ENCODE results near the gene CCDC91. TPM values are rescaled to one million over a fixed set of nuclear protein-coding genes. Genes with fewer than 3 reads are reported as not detected.

CCDC91 gene
- total and polyA plus RNA-seq, 2 of the 4 experiments (the other 2 are of a cell fraction): 8.6 to 14.7 TPM

DNA sequence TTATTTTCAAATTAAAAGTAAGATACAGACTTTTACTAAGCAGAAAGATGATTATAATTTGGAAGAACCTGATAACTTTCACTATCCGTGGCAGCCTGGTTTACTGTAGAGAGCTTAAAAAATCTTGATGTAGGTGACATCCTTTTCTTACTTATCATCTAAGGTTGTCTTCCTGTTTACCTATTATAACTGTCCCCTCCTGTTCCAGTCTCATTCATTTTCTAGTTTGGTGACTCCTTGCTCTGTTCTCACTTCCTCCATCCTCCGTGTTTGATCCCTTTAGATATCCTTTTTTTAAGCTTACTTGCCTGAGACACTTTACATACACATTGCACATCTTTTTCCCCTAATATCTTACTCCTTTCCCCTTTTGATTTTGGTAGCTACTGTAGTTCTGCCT, 27.5 kb downstream of the CCDC91 start:
- in situ Hi-C loops (cut with MboI; ENCODE audit: low sequenced_read_pairs): no loop called here
- ChIA-PET CTCF (no interaction called here), POLR2A (ENCODE audit: unreplicated experiment) (interaction anchor here (0.6 kb wide), 1 partner anchor 432 kb away, joined by 3 read pairs; no protein-coding TSS in a partner anchor)
- H3K9me3 ChIP-seq (ENCODE audit: control insufficient read depth, insufficient read depth, low read length): 0 out of 2 replicates have a peak, but pooled peaks cover 1% of the 10 kb centered on the region
- H3K14ac ChIP-seq (replicated peaks; ENCODE audit: low read depth, low read length): no peak overlapping the region
- H2BK15ac ChIP-seq (ENCODE audit: low read depth, low read length): no peak overlapping the region
- no peaks in the 10 kb centered on the region for H4K20me1 ChIP-seq (ENCODE audit: insufficient read depth, low read length)
- H3K27ac ChIP-seq (ENCODE audit: insufficient read depth, low read length): no peak overlapping the region
- no peak overlapping the region for H3K23ac ChIP-seq (ENCODE audit: low read depth, low read length)
- H3K27me3 ChIP-seq (ENCODE audit: control insufficient read depth, insufficient read depth, low read length): no peaks in the 10 kb centered on the region
- no peak overlapping the region for H2BK120ac ChIP-seq (ENCODE audit: low read depth, low read length)
- no peak overlapping the region for H2AK5ac ChIP-seq (ENCODE audit: low read depth, low read length)
- no peaks in the 10 kb centered on the region for H3K4me1 ChIP-seq (ENCODE audit: control insufficient read depth, insufficient read depth, low read length)
- no peak overlapping the region for H2BK20ac ChIP-seq (ENCODE audit: low read depth, low read length)
- H2AK9ac ChIP-seq (replicated peaks; ENCODE audit: low read depth, low read length, poor library complexity): no peak overlapping the region
- ATAC-seq (ENCODE audit: low read depth): no peak
- H3K56ac ChIP-seq (ENCODE audit: extremely low read depth, insufficient read depth, low read length): no peak overlapping the region
- intact Hi-C loops (cut with micrococcal nuclease): no loop called here
- no peak overlapping the region for H3K18ac ChIP-seq (ENCODE audit: low read depth, low read length)
- H2AFZ ChIP-seq (replicated peaks; ENCODE audit: low read length, poor library complexity): no peak overlapping the region
- DNase-seq: no peak
- no peaks in the 10 kb centered on the region for H3K36me3 ChIP-seq (ENCODE audit: control insufficient read depth, insufficient read depth, low read length)
- H4K5ac ChIP-seq (ENCODE audit: low read depth, low read length): no peak overlapping the region
- H3K4me2 ChIP-seq (ENCODE audit: low read depth, low read length): no peak overlapping the region
- no peak overlapping the region for H2BK5ac ChIP-seq (ENCODE audit: low read depth, low read length, poor library complexity, severe bottlenecking)
- no peak overlapping the region for H4K8ac ChIP-seq (ENCODE audit: low read depth in 2 of 2, low read length in 2 of 2)
- WGBS, 2 experiments (ENCODE audit: extremely low coverage in 2 of 2, insufficient read length in 1 of 2): no CpG with 5 or more reads among the region's 2 CpGs
- no peak overlapping the region for H3K4ac ChIP-seq (ENCODE audit: low read depth, low read length)
- dilution Hi-C loops (cut with HindIII; ENCODE audit: low sequenced_read_pairs, unreplicated experiment): no loop called here
- H3K79me1 ChIP-seq (ENCODE audit: low read depth in 1 of 2, low read length in 2 of 2): peaks cover under 1 to 6% of the 10 kb centered on the region in 2 experiments; a peak in 2 of 4 replicates
- no peak overlapping the region for H3K9ac ChIP-seq (ENCODE audit: low read depth, low read length)
- no peak overlapping the region for H3K4me3 ChIP-seq (ENCODE audit: insufficient read depth, low read depth, low read length)
- H4K91ac ChIP-seq (ENCODE audit: insufficient read depth, low read depth, low read length): no peak overlapping the region
- TF ChIP-seq RAD21 (IDR thresholded peaks at IDR 0.05; ENCODE audit: low read length): no peak
- no peak for TF ChIP-seq NFE2L2 (IDR thresholded peaks at IDR 0.05; ENCODE audit: low read depth, low read length)
- TF ChIP-seq, protein P1, sequence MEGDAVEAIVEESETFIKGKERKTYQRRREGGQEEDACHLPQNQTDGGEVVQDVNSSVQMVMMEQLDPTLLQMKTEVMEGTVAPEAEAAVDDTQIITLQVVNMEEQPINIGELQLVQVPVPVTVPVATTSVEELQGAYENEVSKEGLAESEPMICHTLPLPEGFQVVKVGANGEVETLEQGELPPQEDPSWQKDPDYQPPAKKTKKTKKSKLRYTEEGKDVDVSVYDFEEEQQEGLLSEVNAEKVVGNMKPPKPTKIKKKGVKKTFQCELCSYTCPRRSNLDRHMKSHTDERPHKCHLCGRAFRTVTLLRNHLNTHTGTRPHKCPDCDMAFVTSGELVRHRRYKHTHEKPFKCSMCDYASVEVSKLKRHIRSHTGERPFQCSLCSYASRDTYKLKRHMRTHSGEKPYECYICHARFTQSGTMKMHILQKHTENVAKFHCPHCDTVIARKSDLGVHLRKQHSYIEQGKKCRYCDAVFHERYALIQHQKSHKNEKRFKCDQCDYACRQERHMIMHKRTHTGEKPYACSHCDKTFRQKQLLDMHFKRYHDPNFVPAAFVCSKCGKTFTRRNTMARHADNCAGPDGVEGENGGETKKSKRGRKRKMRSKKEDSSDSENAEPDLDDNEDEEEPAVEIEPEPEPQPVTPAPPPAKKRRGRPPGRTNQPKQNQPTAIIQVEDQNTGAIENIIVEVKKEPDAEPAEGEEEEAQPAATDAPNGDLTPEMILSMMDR (conservative IDR thresholded peaks at IDR 0.05; ENCODE audit: low read depth, low read length): no peak
- no peak for TF ChIP-seq MXI1 (IDR thresholded peaks at IDR 0.05; ENCODE audit: borderline replicate concordance, low read depth, low read length)
- no peak for TF ChIP-seq SMC3 (IDR thresholded peaks at IDR 0.05; ENCODE audit: low read depth, low read length)
- no peak for TF ChIP-seq BHLHE40 (IDR thresholded peaks at IDR 0.05; ENCODE audit: low read depth, low read length)
- no peak for TF ChIP-seq CEBPB (IDR thresholded peaks at IDR 0.05; ENCODE audit: low read depth, low read length)
- TF ChIP-seq RFX5 (IDR thresholded peaks at IDR 0.05; ENCODE audit: low read depth, low read length): no peak
- TF ChIP-seq ELK1 (IDR thresholded peaks at IDR 0.05; ENCODE audit: borderline replicate concordance, low read depth, low read length): no peak
- TF ChIP-seq CHD1 (IDR thresholded peaks at IDR 0.05; ENCODE audit: low read depth, low read length): no peak
- no peak for TF ChIP-seq MAFK (IDR thresholded peaks at IDR 0.05; ENCODE audit: low read depth, low read length)
- no peak for TF ChIP-seq MAZ (IDR thresholded peaks at IDR 0.05; ENCODE audit: borderline replicate concordance, low read depth, low read length)
- no peak for TF ChIP-seq USF2 (IDR thresholded peaks at IDR 0.05; ENCODE audit: low read depth, low read length)
- no peak for TF ChIP-seq RCOR1 (IDR thresholded peaks at IDR 0.05; ENCODE audit: insufficient replicate concordance, low read length)
- TF ChIP-seq POLR2A (IDR thresholded peaks at IDR 0.05; ENCODE audit: low read depth, low read length): no peak
- no peak for TF ChIP-seq FOS (IDR thresholded peaks at IDR 0.05; ENCODE audit: low read depth, low read length)
- BruUV-seq (replicated peaks): no TSS peak
- no peaks in the 10 kb centered on the region for H3K9me1 ChIP-seq (ENCODE audit: insufficient read depth, low read length)

All from IMR-90 (cell line).